Endothelial cell of umbilical vein (primary cell): ENCODE results near the gene AURKA. TPM values are rescaled to one million over a fixed set of nuclear protein-coding genes. Genes with fewer than 3 reads are reported as not detected.
A peak's percentile ranks its signal among the peaks of the same experiment; 100 is the strongest.

Experiments
- BruUV-seq: library from RNA; stranded (reverse); fragments of 400-500 nt; replicated peaks from 2 replicates; lab custom pipeline; 2021; lab: Mats Ljungman, UMichigan
- CTCF ChIA-PET: fragments of 300-600, 350-600 bp; sonication (Branson Sonifier 250); formaldehyde crosslinking; loops from one replicate; lab custom pipeline; 2021; ENCODE audit warnings: antibody characterized with exemption, inconsistent platforms; lab: Charles Lee
- POLR2A ChIA-PET: fragments of 300-600, 350-600 bp; sonication (Branson Sonifier 250); formaldehyde crosslinking; loops from one replicate; lab custom pipeline; 2021; ENCODE audit warnings: antibody characterized with exemption, inconsistent platforms; lab: Charles Lee
- DNase-seq: peaks from one replicate; pipeline ENCODE4 v3.0.0-alpha.2; 2011; ENCODE audit warnings: low read depth, low spot score
- FAIRE-seq: peaks from 2 replicates; lab custom pipeline; 2011; peaks lifted over from hg19 to GRCh38; lab: Jason Lieb, UNC
- H2AFZ ChIP-seq: 2 replicates; pipeline ENCODE4 v1.6.0; 2012; ENCODE audit warnings: low read depth, low read length, control low read depth, inconsistent platforms
- H3K27ac ChIP-seq: 2 replicates; pipeline ENCODE4 v1.5.1; 2011; ENCODE audit warnings: low read depth, mild to moderate bottlenecking, control low read depth, low read length, moderate library complexity; ENCODE audit not compliant: insufficient read depth
- H3K27me3 ChIP-seq, 2 experiments: 2 replicates each; pipeline versions ENCODE4 v1.6.0 to v1.6.1; 2011; ENCODE audit warnings: low read length in 2 of 2, mixed read lengths in 1 of 2; ENCODE audit not compliant: control insufficient read depth in 2 of 2, insufficient read depth in 2 of 2
- H3K36me3 ChIP-seq, 2 experiments: 2 replicates in 1 of 2; 3 replicates in 1 of 2; pipeline ENCODE4 v1.5.1; 2011; ENCODE audit warnings: low read length in 2 of 2, mild to moderate bottlenecking in 1 of 2, moderate library complexity in 1 of 2; ENCODE audit not compliant: control insufficient read depth in 2 of 2, insufficient read depth in 2 of 2; ENCODE audit errors: extremely low read depth in 1 of 2
- H3K4me1 ChIP-seq: 3 replicates; pipeline ENCODE4 v1.5.1; 2011; ENCODE audit warnings: mild to moderate bottlenecking, low read length; ENCODE audit not compliant: control insufficient read depth, insufficient read depth; ENCODE audit errors: extremely low read depth
- H3K4me2 ChIP-seq: 2 replicates; pipeline ENCODE4 v1.6.1; 2011; ENCODE audit warnings: low read length, control low read depth, mixed read lengths; ENCODE audit not compliant: insufficient read depth
- H3K4me3 ChIP-seq, 3 experiments: fragments of 200-600 bp in 1 of 3; sonication (generic), shearing (Covaris generic) in 1 of 3; replicated peaks in 1 of 3; 2 replicates each; pipeline ENCODE4 v1.5.1; 2011 to 2016; ENCODE audit warnings: control low read depth in 3 of 3, low read length in 3 of 3, mild to moderate bottlenecking in 2 of 3, inconsistent platforms in 1 of 3, low read depth in 1 of 3, moderate library complexity in 1 of 3; ENCODE audit not compliant: insufficient read depth in 1 of 3
- H3K79me2 ChIP-seq: 2 replicates; pipeline ENCODE4 v1.6.0; 2012; ENCODE audit warnings: low read length, inconsistent platforms; ENCODE audit not compliant: control insufficient read depth, insufficient read depth
- H3K9ac ChIP-seq: replicated peaks from 2 replicates; pipeline ENCODE3; 2011; ENCODE audit warnings: low read length, control low read depth; ENCODE audit not compliant: insufficient read depth; ENCODE audit errors: extremely low read depth
- H3K9me1 ChIP-seq: replicated peaks from 3 replicates; pipeline ENCODE4 v1.6.0; 2011; ENCODE audit warnings: mild to moderate bottlenecking, low read length; ENCODE audit not compliant: control insufficient read depth, insufficient read depth; ENCODE audit errors: extremely low read depth
- H3K9me3 ChIP-seq: replicated peaks from 2 replicates; pipeline ENCODE4 v1.5.1; 2012; ENCODE audit warnings: low read length, inconsistent platforms; ENCODE audit not compliant: control insufficient read depth, insufficient read depth
- H4K20me1 ChIP-seq: replicated peaks from 2 replicates; pipeline ENCODE3; 2011; ENCODE audit warnings: mild to moderate bottlenecking, low read length; ENCODE audit not compliant: control insufficient read depth, insufficient read depth; ENCODE audit errors: extremely low read depth
- CTCF ChIP-seq, 2 donors: IDR thresholded peaks; 1 replicate in 1 of 2; 2 replicates in 1 of 2; pipeline ENCODE4 v1.5.1; 2011; ENCODE audit warnings: low read length in 2 of 2, mild to moderate bottlenecking in 2 of 2, moderate library complexity in 2 of 2, control low read depth in 1 of 2, inconsistent platforms in 1 of 2, low read depth in 1 of 2; ENCODE audit not compliant: insufficient read depth in 1 of 2; ENCODE audit errors: extremely low read depth in 1 of 2
- EZH2 ChIP-seq: IDR thresholded peaks from 2 replicates; pipeline ENCODE4 v1.6.1; 2012; ENCODE audit warnings: borderline replicate concordance, low read depth, mild to moderate bottlenecking, moderate library complexity, low read length, inconsistent platforms; ENCODE audit not compliant: severe bottlenecking
- FOS ChIP-seq: IDR thresholded peaks from 2 replicates; pipeline ENCODE4 v1.6.1; 2011; ENCODE audit warnings: mild to moderate bottlenecking, low read length, moderate library complexity, borderline replicate concordance; ENCODE audit not compliant: insufficient read depth
- GATA2 ChIP-seq: IDR thresholded peaks from 2 replicates; pipeline ENCODE4 v1.7.0; 2011; ENCODE audit warnings: low read depth, mild to moderate bottlenecking, moderate library complexity, mixed read lengths, low read length; ENCODE audit not compliant: insufficient read length, insufficient read depth
- JUN ChIP-seq: IDR thresholded peaks from 2 replicates; pipeline ENCODE4 v1.6.1; 2011; ENCODE audit warnings: borderline replicate concordance, low read depth; ENCODE audit not compliant: insufficient read length, insufficient read depth
- MAX ChIP-seq: IDR thresholded peaks from 2 replicates; pipeline ENCODE4 v1.6.1; 2011; ENCODE audit not compliant: insufficient read depth, insufficient read length
- MYC ChIP-seq: IDR thresholded peaks from one replicate; pipeline ENCODE4 v1.6.1; 2011; ENCODE audit warnings: mild to moderate bottlenecking, low read depth, low read length
- POLR2A ChIP-seq: IDR thresholded peaks from 2 replicates; pipeline ENCODE4 v1.6.1; 2012; ENCODE audit warnings: low read depth, mild to moderate bottlenecking, control low read depth, low read length
- dilution Hi-C: fragments of 300-500 bp; cut with MboI; formaldehyde crosslinking; loops from one replicate; pipeline ENCODE4 v1.15.0; 2019; ENCODE audit warnings: low sequenced_read_pairs; ENCODE audit not compliant: extremely low pct_ligation_motif_present
- intact Hi-C: fragments of 100-400 bp; cut with micrococcal nuclease; formaldehyde crosslinking; loops from one replicate; pipeline ENCODE4 v1.10.0; 2022
- polyA plus RNA-seq, 4 experiments: library from polyadenylated mRNA; depleted of rRNA in 3 of 4; stranded (reverse) in 3 of 4; unstranded in 1 of 4; fragments of >200 nt; gene quantifications; 2 replicates each; pipeline versions ENCODE4 v1.2.1 to v1.2.3, GENCODE V29; 2011 to 2012; ENCODE audit warnings: missing spikeins in 1 of 4
- total RNA-seq: library from RNA; stranded (reverse); gene quantifications from 2 replicates; pipeline ENCODE4 v1.2.3, GENCODE V29; 2021

The AURKA gene
- total and polyA plus RNA-seq, 2 donors (not counting 3 experiments of a cell fraction or from before 2014, with no cell fraction given): 33.1 to 56.9 TPM

- FAIRE-seq (no peak), DNase-seq (no peak)
- intact Hi-C loops: no loop called here
- no peaks in the 10 kb centered on the region for H3K9me1 ChIP-seq
- no peaks in the 10 kb centered on the region for H4K20me1 ChIP-seq
- H3K4me1 ChIP-seq: peaks cover 42% of the 10 kb centered on the region
- no peak overlapping the region for H3K4me2 ChIP-seq
- dilution Hi-C loops: no loop called here
- H3K9ac ChIP-seq: no peak overlapping the region
- no TSS peak for BruUV-seq
- TF ChIP-seq CTCF (IDR thresholded peaks at IDR 0.05; ENCODE audit: extremely low read depth in 1 of 2, insufficient read depth in 1 of 2, low read depth in 1 of 2, low read length in 2 of 2): no peak
- no peak for TF ChIP-seq EZH2
- H3K27ac ChIP-seq: no peak overlapping the region
- POLR2A ChIA-PET: no interaction called here
- no peaks in the 10 kb centered on the region for H3K36me3 ChIP-seq
- H3K9me3 ChIP-seq: no peaks in the 10 kb centered on the region
- no peak overlapping the region for H2AFZ ChIP-seq
- H3K27me3 ChIP-seq: peaks cover 1 to 4% of the 10 kb centered on the region in 2 experiments
- H3K79me2 ChIP-seq: no peaks in the 10 kb centered on the region
- H3K4me3 ChIP-seq: no peak overlapping the region
- CTCF ChIA-PET: interaction anchor here (1.0 to 1.2 kb wide), 2 partner anchors 8 to 27 kb away, joined by 3 read pairs; no protein-coding TSS in a partner anchor
Measured at GRCh38 chr20:56420028-56420427, 28.0 kb upstream of the AURKA start.

- BruUV-seq: TSS peak; percentile 81
- TF ChIP-seq FOS (no peak), MAX (no peak), POLR2A (no peak), MYC (no peak), JUN (no peak), GATA2 (no peak), EZH2 (no peak)
- Histone ChIP-seq H3K79me2 (no peaks in the 10 kb centered on the region), H3K27ac (peak overlapping the region; percentile 80), H2AFZ (peak overlapping the region; percentile 58), H3K9me1 (no peaks in the 10 kb centered on the region), H3K4me3 (no peak overlapping the region), H3K9me3 (no peaks in the 10 kb centered on the region), H3K4me2 (peak overlapping the region; percentile 79), H3K36me3 (no peaks in the 10 kb centered on the region), H3K4me1 (peaks cover 42% of the 10 kb centered on the region), H4K20me1 (no peaks in the 10 kb centered on the region), H3K27me3 (no peaks in the 10 kb centered on the region), H3K9ac (peak overlapping the region; percentile 37)
- CTCF ChIA-PET: interaction anchor here (1.0 to 2.0 kb wide), 4 partner anchors 20 to 965 kb away, joined by 3 to 4 read pairs (median 4); no protein-coding TSS in a partner anchor
- POLR2A ChIA-PET: no interaction called here
- dilution Hi-C loops (no loop called here), intact Hi-C loops (loop anchor here (2.0 kb wide), 1 partner anchor 60 kb away; the partner anchor contains the start of gene FAM210B)
- FAIRE-seq: no peak
- no peak for DNase-seq
Measured at GRCh38 chr20:56418385-56418861, 26.4 kb upstream of the AURKA start.
